HepG2 (cell line): ENCODE measurements around the gene HRH2. TPM values are rescaled to one million over a fixed set of nuclear protein-coding genes. Genes with fewer than 3 reads are reported as not detected.

Source experiments
- DNMT1 ChIP-seq: sonication (generic); formaldehyde crosslinking; IDR thresholded peaks from 2 replicates; pipeline ENCODE4 v1.5.1; 2020; ENCODE audit warnings: mild to moderate bottlenecking, missing genetic modification reagents
- FOXJ3 ChIP-seq: sonication (generic); formaldehyde crosslinking; IDR thresholded peaks from 2 replicates; pipeline ENCODE4 v1.4.0; 2020; ENCODE audit warnings: missing genetic modification reagents, mild to moderate bottlenecking, borderline replicate concordance
- KLF16 ChIP-seq, 2 experiments: sonication (generic) in 1 of 2; formaldehyde crosslinking in 1 of 2; IDR thresholded peaks; 2 replicates each; pipeline versions ENCODE4 v1.6.1 to v1.8.0; 2016 to 2023; ENCODE audit warnings: missing genetic modification reagents in 2 of 2, missing compliant biosample characterization in 1 of 2
- THAP11 ChIP-seq: IDR thresholded peaks from 2 replicates; pipeline ENCODE4 v1.6.1; 2016; ENCODE audit warnings: missing biosample characterization, missing genetic modification reagents
- YEATS2 ChIP-seq: sonication (generic); formaldehyde crosslinking; IDR thresholded peaks from 2 replicates; pipeline ENCODE4 v1.4.0; 2020; ENCODE audit warnings: missing genetic modification reagents, borderline replicate concordance
- ZFX ChIP-seq: sonication (generic); formaldehyde crosslinking; IDR thresholded peaks from 2 replicates; pipeline ENCODE4 v1.4.0; 2020; ENCODE audit warnings: mild to moderate bottlenecking, low read depth, missing genetic modification reagents, moderate library complexity
- ZNF143 ChIP-seq: sonication (generic); formaldehyde crosslinking; IDR thresholded peaks from 2 replicates; pipeline ENCODE4 v1.4.0; 2020; ENCODE audit warnings: missing genetic modification reagents
- ZNF234 ChIP-seq: sonication (generic); formaldehyde crosslinking; conservative IDR thresholded peaks from 2 replicates; pipeline ENCODE4 v1.5.1; 2020; ENCODE audit warnings: mild to moderate bottlenecking, missing genetic modification reagents
- ZNF235 ChIP-seq: sonication (generic); formaldehyde crosslinking; IDR thresholded peaks from 2 replicates; pipeline ENCODE4 v1.8.1; 2023; ENCODE audit warnings: mild to moderate bottlenecking, missing genetic modification reagents, borderline replicate concordance
- ZNF317 ChIP-seq: sonication (generic); formaldehyde crosslinking; IDR thresholded peaks from 2 replicates; pipeline ENCODE4 v1.5.0; 2020; ENCODE audit warnings: mild to moderate bottlenecking, missing genetic modification reagents
- ZNF672 ChIP-seq: sonication (generic); formaldehyde crosslinking; IDR thresholded peaks from 2 replicates; pipeline ENCODE4 v1.8.1; 2022; ENCODE audit warnings: missing genetic modification reagents
- ZNF878 ChIP-seq: sonication (generic); formaldehyde crosslinking; IDR thresholded peaks from 2 replicates; pipeline ENCODE4 v1.8.1; 2023; ENCODE audit warnings: mild to moderate bottlenecking, missing genetic modification reagents, moderate library complexity
- polyA plus RNA-seq, 8 experiments: library from polyadenylated mRNA; depleted of rRNA in 3 of 8; stranded (reverse) in 7 of 8; unstranded in 1 of 8; fragments of >200 nt; fragmentation: Illumina TruSeq in 4 of 8; extraction: Trizol in 4 of 8; gene quantifications; 2 replicates each; pipeline versions ENCODE4 v1.2.1 to v1.2.3, GENCODE V29; 2011 to 2016; ENCODE audit warnings: low read depth in 4 of 8, missing spikeins in 1 of 8, mixed read lengths in 1 of 8; ENCODE audit not compliant: insufficient read depth in 1 of 8
- total RNA-seq, 5 experiments: library from RNA; depleted of rRNA; stranded (reverse); fragments of >200 nt; fragmentation: Illumina TruSeq; extraction: Trizol; gene quantifications; 2 replicates each; pipeline ENCODE4 v1.2.3, GENCODE V29; 2016; ENCODE audit warnings: low read depth in 1 of 5
- TF ChIP-seq, protein P1 (sequence below): IDR thresholded peaks from 2 replicates; pipeline ENCODE4 v1.6.1; 2016
- TF ChIP-seq, protein P2 (sequence below): sonication (generic); formaldehyde crosslinking; IDR thresholded peaks from 2 replicates; pipeline ENCODE4 v1.4.0; 2020; ENCODE audit warnings: missing genetic modification reagents
- TF ChIP-seq, protein P3 (sequence below), 2 experiments: sonication (generic) in 1 of 2; formaldehyde crosslinking in 1 of 2; IDR thresholded peaks; 2 replicates each; pipeline versions ENCODE4 v1.5.1 to v1.6.1; 2011 to 2020; ENCODE audit warnings: borderline replicate concordance in 1 of 2, low read depth in 1 of 2, low read length in 1 of 2, mild to moderate bottlenecking in 1 of 2, missing genetic modification reagents in 1 of 2, moderate library complexity in 1 of 2
- TF ChIP-seq, protein P4 (sequence below): sonication (generic); formaldehyde crosslinking; IDR thresholded peaks from 2 replicates; pipeline ENCODE4 v1.5.0; 2020; ENCODE audit warnings: mild to moderate bottlenecking, missing genetic modification reagents, borderline replicate concordance
- TF ChIP-seq, protein P5 (sequence below): sonication (generic); formaldehyde crosslinking; IDR thresholded peaks from 2 replicates; pipeline ENCODE4 v1.4.0; 2020; ENCODE audit warnings: missing genetic modification reagents, borderline replicate concordance

HRH2 gene
- total and polyA plus RNA-seq, 2 of the 13 experiments (the other 11 are each of a cell fraction or from before 2014, with no cell fraction given): not detected

DNA sequence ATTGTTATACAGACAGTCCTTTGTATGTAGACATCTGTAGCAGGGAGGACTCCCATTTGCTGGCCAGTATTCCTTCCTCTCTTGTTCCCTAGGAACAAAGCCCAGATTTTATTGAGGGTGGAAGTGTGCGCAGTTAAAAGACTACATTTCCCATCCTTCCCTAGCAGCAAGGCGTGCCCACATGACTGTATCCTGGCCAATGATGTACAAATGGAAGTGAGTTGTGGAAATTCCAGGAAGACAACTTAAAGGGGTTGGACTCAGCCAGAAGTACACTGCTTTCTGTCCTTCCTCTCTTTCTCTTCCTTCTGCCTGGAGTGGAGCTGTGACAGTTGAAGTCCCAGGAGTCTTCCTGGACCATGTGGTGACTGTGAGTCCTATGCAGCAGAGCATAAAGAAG, 89.0 kb downstream of the HRH2 start (continued):
- no peak for TF ChIP-seq KLF16 (CRISPR knock-in tag; IDR thresholded peaks at IDR 0.05)
- TF ChIP-seq YEATS2 (CRISPR knock-in tag): no peak
- TF ChIP-seq ZNF234 (CRISPR knock-in tag): no peak
- no peak for TF ChIP-seq FOXJ3 (CRISPR knock-in tag)
- TF ChIP-seq, protein P1, sequence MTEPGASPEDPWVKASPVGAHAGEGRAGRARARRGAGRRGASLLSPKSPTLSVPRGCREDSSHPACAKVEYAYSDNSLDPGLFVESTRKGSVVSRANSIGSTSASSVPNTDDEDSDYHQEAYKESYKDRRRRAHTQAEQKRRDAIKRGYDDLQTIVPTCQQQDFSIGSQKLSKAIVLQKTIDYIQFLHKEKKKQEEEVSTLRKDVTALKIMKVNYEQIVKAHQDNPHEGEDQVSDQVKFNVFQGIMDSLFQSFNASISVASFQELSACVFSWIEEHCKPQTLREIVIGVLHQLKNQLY (CRISPR knock-in tag): no peak
- TF ChIP-seq ZNF143 (CRISPR knock-in tag): peak; percentile 86
- TF ChIP-seq, protein P2, sequence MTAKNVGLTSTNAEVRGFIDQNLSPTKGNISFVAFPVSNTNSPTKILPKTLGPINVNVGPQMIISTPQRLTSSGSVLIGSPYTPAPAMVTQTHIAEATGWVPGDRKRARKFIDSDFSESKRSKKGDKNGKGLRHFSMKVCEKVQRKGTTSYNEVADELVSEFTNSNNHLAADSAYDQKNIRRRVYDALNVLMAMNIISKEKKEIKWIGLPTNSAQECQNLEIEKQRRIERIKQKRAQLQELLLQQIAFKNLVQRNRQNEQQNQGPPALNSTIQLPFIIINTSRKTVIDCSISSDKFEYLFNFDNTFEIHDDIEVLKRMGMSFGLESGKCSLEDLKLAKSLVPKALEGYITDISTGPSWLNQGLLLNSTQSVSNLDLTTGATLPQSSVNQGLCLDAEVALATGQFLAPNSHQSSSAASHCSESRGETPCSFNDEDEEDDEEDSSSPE (CRISPR knock-in tag): no peak
- no peak for TF ChIP-seq ZFX (CRISPR knock-in tag)
- TF ChIP-seq, protein P3, sequence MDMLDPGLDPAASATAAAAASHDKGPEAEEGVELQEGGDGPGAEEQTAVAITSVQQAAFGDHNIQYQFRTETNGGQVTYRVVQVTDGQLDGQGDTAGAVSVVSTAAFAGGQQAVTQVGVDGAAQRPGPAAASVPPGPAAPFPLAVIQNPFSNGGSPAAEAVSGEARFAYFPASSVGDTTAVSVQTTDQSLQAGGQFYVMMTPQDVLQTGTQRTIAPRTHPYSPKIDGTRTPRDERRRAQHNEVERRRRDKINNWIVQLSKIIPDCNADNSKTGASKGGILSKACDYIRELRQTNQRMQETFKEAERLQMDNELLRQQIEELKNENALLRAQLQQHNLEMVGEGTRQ (IDR thresholded peaks at IDR 0.05; ENCODE audit: low read depth, low read length): peak; percentile 56; the same call in 1 of the 2 replicates
- TF ChIP-seq, protein P3 (CRISPR knock-in tag; IDR thresholded peaks at IDR 0.05; ENCODE audit: borderline replicate concordance): peak; percentile 46; the same call in 1 of the 2 replicates
- no peak for TF ChIP-seq ZNF235 (CRISPR knock-in tag)
- no peak for TF ChIP-seq ZNF317 (CRISPR knock-in tag)
- TF ChIP-seq DNMT1 (CRISPR knock-in tag): no peak
- TF ChIP-seq ZNF878: no peak
- TF ChIP-seq, protein P4, sequence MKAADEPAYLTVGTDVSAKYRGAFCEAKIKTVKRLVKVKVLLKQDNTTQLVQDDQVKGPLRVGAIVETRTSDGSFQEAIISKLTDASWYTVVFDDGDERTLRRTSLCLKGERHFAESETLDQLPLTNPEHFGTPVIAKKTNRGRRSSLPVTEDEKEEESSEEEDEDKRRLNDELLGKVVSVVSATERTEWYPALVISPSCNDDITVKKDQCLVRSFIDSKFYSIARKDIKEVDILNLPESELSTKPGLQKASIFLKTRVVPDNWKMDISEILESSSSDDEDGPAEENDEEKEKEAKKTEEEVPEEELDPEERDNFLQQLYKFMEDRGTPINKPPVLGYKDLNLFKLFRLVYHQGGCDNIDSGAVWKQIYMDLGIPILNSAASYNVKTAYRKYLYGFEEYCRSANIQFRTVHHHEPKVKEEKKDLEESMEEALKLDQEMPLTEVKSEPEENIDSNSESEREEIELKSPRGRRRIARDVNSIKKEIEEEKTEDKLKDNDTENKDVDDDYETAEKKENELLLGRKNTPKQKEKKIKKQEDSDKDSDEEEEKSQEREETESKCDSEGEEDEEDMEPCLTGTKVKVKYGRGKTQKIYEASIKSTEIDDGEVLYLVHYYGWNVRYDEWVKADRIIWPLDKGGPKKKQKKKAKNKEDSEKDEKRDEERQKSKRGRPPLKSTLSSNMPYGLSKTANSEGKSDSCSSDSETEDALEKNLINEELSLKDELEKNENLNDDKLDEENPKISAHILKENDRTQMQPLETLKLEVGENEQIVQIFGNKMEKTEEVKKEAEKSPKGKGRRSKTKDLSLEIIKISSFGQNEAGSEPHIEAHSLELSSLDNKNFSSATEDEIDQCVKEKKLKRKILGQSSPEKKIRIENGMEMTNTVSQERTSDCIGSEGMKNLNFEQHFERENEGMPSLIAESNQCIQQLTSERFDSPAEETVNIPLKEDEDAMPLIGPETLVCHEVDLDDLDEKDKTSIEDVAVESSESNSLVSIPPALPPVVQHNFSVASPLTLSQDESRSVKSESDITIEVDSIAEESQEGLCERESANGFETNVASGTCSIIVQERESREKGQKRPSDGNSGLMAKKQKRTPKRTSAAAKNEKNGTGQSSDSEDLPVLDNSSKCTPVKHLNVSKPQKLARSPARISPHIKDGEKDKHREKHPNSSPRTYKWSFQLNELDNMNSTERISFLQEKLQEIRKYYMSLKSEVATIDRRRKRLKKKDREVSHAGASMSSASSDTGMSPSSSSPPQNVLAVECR: no peak
- no peak for TF ChIP-seq ZNF672 (CRISPR knock-in tag)
- TF ChIP-seq, protein P5, sequence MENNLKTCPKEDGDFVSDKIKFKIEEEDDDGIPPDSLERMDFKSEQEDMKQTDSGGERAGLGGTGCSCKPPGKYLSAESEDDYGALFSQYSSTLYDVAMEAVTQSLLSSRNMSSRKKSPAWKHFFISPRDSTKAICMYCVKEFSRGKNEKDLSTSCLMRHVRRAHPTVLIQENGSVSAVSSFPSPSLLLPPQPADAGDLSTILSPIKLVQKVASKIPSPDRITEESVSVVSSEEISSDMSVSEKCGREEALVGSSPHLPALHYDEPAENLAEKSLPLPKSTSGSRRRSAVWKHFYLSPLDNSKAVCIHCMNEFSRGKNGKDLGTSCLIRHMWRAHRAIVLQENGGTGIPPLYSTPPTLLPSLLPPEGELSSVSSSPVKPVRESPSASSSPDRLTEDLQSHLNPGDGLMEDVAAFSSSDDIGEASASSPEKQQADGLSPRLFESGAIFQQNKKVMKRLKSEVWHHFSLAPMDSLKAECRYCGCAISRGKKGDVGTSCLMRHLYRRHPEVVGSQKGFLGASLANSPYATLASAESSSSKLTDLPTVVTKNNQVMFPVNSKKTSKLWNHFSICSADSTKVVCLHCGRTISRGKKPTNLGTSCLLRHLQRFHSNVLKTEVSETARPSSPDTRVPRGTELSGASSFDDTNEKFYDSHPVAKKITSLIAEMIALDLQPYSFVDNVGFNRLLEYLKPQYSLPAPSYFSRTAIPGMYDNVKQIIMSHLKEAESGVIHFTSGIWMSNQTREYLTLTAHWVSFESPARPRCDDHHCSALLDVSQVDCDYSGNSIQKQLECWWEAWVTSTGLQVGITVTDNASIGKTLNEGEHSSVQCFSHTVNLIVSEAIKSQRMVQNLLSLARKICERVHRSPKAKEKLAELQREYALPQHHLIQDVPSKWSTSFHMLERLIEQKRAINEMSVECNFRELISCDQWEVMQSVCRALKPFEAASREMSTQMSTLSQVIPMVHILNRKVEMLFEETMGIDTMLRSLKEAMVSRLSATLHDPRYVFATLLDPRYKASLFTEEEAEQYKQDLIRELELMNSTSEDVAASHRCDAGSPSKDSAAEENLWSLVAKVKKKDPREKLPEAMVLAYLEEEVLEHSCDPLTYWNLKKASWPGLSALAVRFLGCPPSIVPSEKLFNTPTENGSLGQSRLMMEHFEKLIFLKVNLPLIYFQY (CRISPR knock-in tag): no peak
- peak; percentile 94 for TF ChIP-seq THAP11
